ENCODE data around the gene BMF. TPM values are rescaled to one million over a fixed set of nuclear protein-coding genes. Genes with fewer than 3 reads are reported as not detected.

Gene BMF
- total and polyA plus RNA-seq, 4 donors, result 0.63 to 10.2 (median 4.0) TPM

GRCh38 chr15:40045572-40046217, 63.0 kb downstream of the BMF start (continued):
- no peak for TF ChIP-seq JUND (IDR thresholded peaks at IDR 0.05)
- no peak for TF ChIP-seq FOXA1 (IDR thresholded peaks at IDR 0.05)
- no peak for TF ChIP-seq RXRA (IDR thresholded peaks at IDR 0.05)
- no peak for TF ChIP-seq NR2F2 (IDR thresholded peaks at IDR 0.05)

GRCh38 chr15:40044717-40045571, 63.7 kb downstream of the BMF start:
- peak; percentile 84 for DNase-seq (ENCODE audit: low spot score)
- H3K27ac ChIP-seq (ENCODE audit: low read depth in 1 of 2, low read length in 2 of 2), result no peak overlapping the region
- H3K4me1 ChIP-seq (ENCODE audit: control insufficient read depth in 4 of 4, insufficient read depth in 4 of 4, low read length in 3 of 4), result peaks cover 12 to 26% (median 23%) of the 10 kb centered on the region in 4 donors
- H3K27me3 ChIP-seq (ENCODE audit: control insufficient read depth in 4 of 4, insufficient read depth in 4 of 4, low read length in 3 of 4), result no peaks in the 10 kb centered on the region
- no peak overlapping the region for H3K4me3 ChIP-seq (ENCODE audit: low read depth in 1 of 3, low read length in 3 of 3)
- no peak for TF ChIP-seq MAX (IDR thresholded peaks at IDR 0.05)
- TF ChIP-seq FOXA1 (IDR thresholded peaks at IDR 0.05), result no peak
- TF ChIP-seq YY1 (IDR thresholded peaks at IDR 0.05), result peak; percentile 68
- peak in 1 of 2 donors; percentile 53 for TF ChIP-seq HNF4A (conservative IDR thresholded peaks at IDR 0.05)
- peak; percentile 44 to 77 for TF ChIP-seq RXRA (IDR thresholded peaks at IDR 0.05)
- TF ChIP-seq CTCF (IDR thresholded peaks at IDR 0.05; ENCODE audit: low read depth, low read length, missing input control), result peak; percentile 79
- TF ChIP-seq RAD21 (IDR thresholded peaks at IDR 0.05), result peak; percentile 94 to 97
- TF ChIP-seq SP1 (IDR thresholded peaks at IDR 0.05), result peak; percentile 29
- peak overlapping the region in 1 of 2 donors; percentile 23 for H3K9ac ChIP-seq (ENCODE audit: low read depth in 1 of 2, low read length in 2 of 2)
- no peaks in the 10 kb centered on the region for H3K9me3 ChIP-seq (ENCODE audit: control insufficient read depth in 4 of 4, low read length in 3 of 4)
- no peaks in the 10 kb centered on the region for H3K36me3 ChIP-seq (ENCODE audit: control insufficient read depth in 4 of 4, insufficient read depth in 3 of 4, low read depth in 1 of 4, low read length in 3 of 4)
- 7% methylated on average over 22 of the region's 22 CpGs for WGBS

DNA sequence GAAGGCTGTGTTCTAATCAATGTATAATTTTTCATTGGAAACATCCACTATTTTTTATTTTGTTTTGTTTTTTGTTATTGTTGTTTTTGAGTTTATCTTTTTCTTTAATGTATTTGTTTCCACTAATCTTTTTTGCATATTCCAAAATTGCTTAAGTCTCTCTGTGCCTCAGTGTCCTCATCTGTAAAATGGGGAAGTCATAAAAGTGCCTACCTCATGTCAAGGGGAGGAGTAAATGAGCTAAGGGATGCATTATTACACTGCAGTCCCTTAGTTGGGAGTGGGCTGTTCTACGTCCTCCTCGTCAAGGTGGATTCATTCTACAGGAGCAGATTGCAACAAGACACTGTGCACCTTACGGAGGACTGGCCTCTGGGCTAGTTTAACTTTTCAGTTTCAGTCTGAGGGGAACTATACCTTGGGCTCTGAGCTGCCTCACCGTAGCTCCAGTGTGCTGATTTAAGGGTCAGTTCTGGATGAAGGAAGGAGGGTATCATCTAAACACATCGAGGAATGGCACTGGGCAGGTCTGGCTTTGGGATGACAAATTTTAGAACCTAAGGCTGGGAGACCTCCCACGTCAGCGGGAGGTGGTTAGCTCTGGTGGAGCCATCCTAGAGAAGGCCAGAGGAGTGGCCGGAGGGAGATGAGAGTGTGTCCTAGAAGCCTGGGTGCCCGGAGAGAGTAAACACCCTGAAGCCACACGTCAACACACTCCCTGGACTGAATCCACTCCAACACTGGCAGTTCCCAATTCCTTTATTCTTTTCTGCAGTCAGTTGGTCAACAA, 64.6 kb downstream of the BMF start:
- H3K9ac ChIP-seq (ENCODE audit: low read depth in 1 of 2, low read length in 2 of 2), result no peak overlapping the region

More for the DNA sequence above, 64.6 kb downstream of the BMF start:
- H3K36me3 ChIP-seq (ENCODE audit: control insufficient read depth in 4 of 4, insufficient read depth in 3 of 4, low read depth in 1 of 4, low read length in 3 of 4), result no peaks in the 10 kb centered on the region
- peaks cover 13 to 32% (median 29%) of the 10 kb centered on the region in 4 donors for H3K4me1 ChIP-seq (ENCODE audit: control insufficient read depth in 4 of 4, insufficient read depth in 4 of 4, low read length in 3 of 4)
- H3K4me3 ChIP-seq (ENCODE audit: low read depth in 1 of 3, low read length in 3 of 3), result no peak overlapping the region
- no peak for TF ChIP-seq FOXA1 (IDR thresholded peaks at IDR 0.05)
- H3K27me3 ChIP-seq (ENCODE audit: control insufficient read depth in 4 of 4, insufficient read depth in 4 of 4, low read length in 3 of 4), result no peaks in the 10 kb centered on the region
- WGBS, result 82% methylated on average over 10 of the region's 10 CpGs
- peak; percentile 31 for DNase-seq (ENCODE audit: low spot score)
- no peak overlapping the region for H3K27ac ChIP-seq (ENCODE audit: low read depth in 1 of 2, low read length in 2 of 2)
- no peaks in the 10 kb centered on the region for H3K9me3 ChIP-seq (ENCODE audit: control insufficient read depth in 4 of 4, low read length in 3 of 4)
